GM12878 (cell line): ENCODE data around the gene PTX4. TPM values are rescaled to one million over a fixed set of nuclear protein-coding genes. Genes with fewer than 3 reads are reported as not detected.

Experiments
- ATAC-seq: fragments of 200-7000 bp; cut with Tn5 transposase; 3 replicates; pipeline ENCODE4 v1.9.1; 2020; ENCODE audit warnings: mild to moderate bottlenecking, moderate library complexity
- BruUV-seq: library from RNA; stranded (reverse); fragments of 400-500 nt; replicated peaks from 2 replicates; lab custom pipeline; 2021; lab: Mats Ljungman, UMichigan
- CTCF ChIA-PET: fragments of 300-600 bp; sonication (Branson Sonifier 250); formaldehyde crosslinking; extraction: SDS; loops from one replicate; lab custom pipeline; 2021; ENCODE audit warnings: inconsistent platforms; lab: Yijun Ruan, JAX
- POLR2A ChIA-PET: fragments of 350-600 bp; formaldehyde crosslinking; extraction: SDS; loops from one replicate; lab custom pipeline; 2021; ENCODE audit warnings: inconsistent platforms; lab: Charles Lee
- RAD21 ChIA-PET: fragments of 300-600 bp; sonication (Branson Sonifier 250); formaldehyde crosslinking; loops from one replicate; lab custom pipeline; 2023; ENCODE audit warnings: antibody characterized with exemption; ENCODE audit not compliant: unreplicated experiment; lab: Charles Lee
- SMC1A ChIA-PET: fragments of 300-600 bp; sonication (Branson Sonifier 250); formaldehyde crosslinking; loops from one replicate; lab custom pipeline; 2023; ENCODE audit not compliant: unreplicated experiment, uncharacterized antibody; lab: Charles Lee
- DNase-seq: peaks from one replicate; pipeline ENCODE4 v3.0.0-alpha.2; 2011; ENCODE audit warnings: low read depth, low spot score
- FAIRE-seq: peaks from 3 replicates; lab custom pipeline; 2011; peaks lifted over from hg19 to GRCh38; lab: Jason Lieb, UNC
- H2AFZ ChIP-seq: 2 replicates; pipeline ENCODE4 v1.6.0; 2011; ENCODE audit warnings: low read depth, low read length, control low read depth; ENCODE audit not compliant: control insufficient read depth
- H3K27ac ChIP-seq: 2 replicates; pipeline ENCODE4 v1.5.1; 2011; ENCODE audit warnings: control low read depth; ENCODE audit not compliant: control insufficient read depth, insufficient read depth
- H3K27me3 ChIP-seq, 2 experiments: replicated peaks in 1 of 2; 2 replicates each; pipeline versions ENCODE4 v1.6.0 to v1.6.1; 2011; ENCODE audit warnings: low read length in 1 of 2; ENCODE audit not compliant: control insufficient read depth in 2 of 2, insufficient read depth in 2 of 2
- H3K36me3 ChIP-seq, 2 experiments: 2 replicates each; pipeline ENCODE4 v1.5.1; 2011; ENCODE audit warnings: low read length in 1 of 2; ENCODE audit not compliant: control insufficient read depth in 2 of 2, insufficient read depth in 2 of 2
- H3K4me1 ChIP-seq: 2 replicates; pipeline ENCODE4 v1.6.1; 2011; ENCODE audit warnings: mild to moderate bottlenecking, low read length, moderate library complexity, mixed read lengths; ENCODE audit not compliant: control insufficient read depth, insufficient read depth
- H3K4me2 ChIP-seq: 2 replicates; pipeline ENCODE4 v1.6.0; 2011; ENCODE audit warnings: control low read depth; ENCODE audit not compliant: control insufficient read depth, insufficient read depth
- H3K4me3 ChIP-seq: fragments of 200-600 bp; sonication (generic); 2 replicates; pipeline ENCODE4 v1.5.1; 2016
- H3K79me2 ChIP-seq: 2 replicates; pipeline ENCODE4 v1.6.0; 2011; ENCODE audit warnings: low read length; ENCODE audit not compliant: control insufficient read depth, insufficient read depth
- H3K9ac ChIP-seq: 2 replicates; pipeline ENCODE4 v1.8.0; 2011; ENCODE audit warnings: low read length, control low read depth, mixed read lengths; ENCODE audit not compliant: control insufficient read depth, insufficient read depth
- H3K9me3 ChIP-seq: replicated peaks from 3 replicates; pipeline ENCODE4 v1.5.1; 2011; ENCODE audit warnings: mild to moderate bottlenecking, low read length; ENCODE audit not compliant: control insufficient read depth, insufficient read depth
- H4K20me1 ChIP-seq: 2 replicates; pipeline ENCODE4 v1.6.0; 2011; ENCODE audit not compliant: control insufficient read depth, insufficient read depth
- ETV6 ChIP-seq, 2 experiments: fragments of 450-650 bp in 1 of 2; IDR thresholded peaks in 1 of 2; conservative IDR thresholded peaks in 1 of 2; 2 replicates each; pipeline ENCODE4 v1.6.1; 2014; ENCODE audit warnings: antibody characterized with exemption in 1 of 2, borderline replicate concordance in 1 of 2, low read depth in 1 of 2, mild to moderate bottlenecking in 1 of 2, moderate library complexity in 1 of 2
- GATAD2B ChIP-seq: fragments of 450-650 bp; conservative IDR thresholded peaks from 2 replicates; pipeline ENCODE4 v1.6.1; 2017; ENCODE audit warnings: low read depth, mild to moderate bottlenecking, moderate library complexity
- PKNOX1 ChIP-seq: fragments of 450-650 bp; IDR thresholded peaks from 2 replicates; pipeline ENCODE4 v1.6.1; 2016; ENCODE audit warnings: mild to moderate bottlenecking
- POLR2AphosphoS5 ChIP-seq: IDR thresholded peaks from 2 replicates; pipeline ENCODE4 v1.6.1; 2011; ENCODE audit warnings: mild to moderate bottlenecking, low read length, inconsistent platforms
- ZBTB4 ChIP-seq: fragments of 450-650 bp; formaldehyde crosslinking; IDR thresholded peaks from 2 replicates; pipeline ENCODE4 v1.4.0; 2022; ENCODE audit warnings: mild to moderate bottlenecking, moderate library complexity
- ZNF384 ChIP-seq: IDR thresholded peaks from 2 replicates; pipeline ENCODE4 v1.6.1; 2012; ENCODE audit warnings: low read depth, mild to moderate bottlenecking, low read length, improper control_type of control experiment, borderline replicate concordance
- ZNF622 ChIP-seq: fragments of 450-650 bp; IDR thresholded peaks from 2 replicates; pipeline ENCODE4 v1.6.1; 2017; ENCODE audit warnings: mild to moderate bottlenecking, inconsistent platforms
- WGBS: methylation state at CpG from one replicate; pipeline ENCODE4 v1.1.6; 2016; ENCODE audit warnings: low lambda C conversion rate; ENCODE audit not compliant: insufficient replicate concordance, insufficient coverage; ENCODE audit errors: missing lambda C conversion rate; 5-methylcytosine and 5-hydroxymethylcytosine counted together
- in situ Hi-C: fragments of 300-500 bp; cut with MboI; formaldehyde crosslinking; loops from 9 replicates; pipeline ENCODE4 v1.14.3; 2018; ENCODE audit warnings: mixed read lengths
- intact Hi-C: fragments of 100-400 bp; cut with micrococcal nuclease; formaldehyde crosslinking; loops from one replicate; pipeline ENCODE4 v1.14.2; 2022; ENCODE audit not compliant: unreplicated experiment
- polyA plus RNA-seq, 11 experiments: library from polyadenylated mRNA; depleted of rRNA in 4 of 11; unstranded in 6 of 11; stranded (reverse) in 5 of 11; fragments of >200 nt; fragmentation: Nextera tagmentation in 4 of 11; fragmentation: Illumina TruSeq in 1 of 11; extraction: Ambion mirVana in 4 of 11; extraction: Trizol in 1 of 11; gene quantifications; 1 replicate in 1 of 11; 2 replicates in 10 of 11; pipeline versions ENCODE4 v1.2.1 to v1.2.3, GENCODE V29; 2011 to 2016; ENCODE audit warnings: inconsistent platforms in 2 of 11, missing spikeins in 2 of 11, low read depth in 1 of 11
- total RNA-seq, 4 experiments: library from RNA; depleted of rRNA in 3 of 4; stranded (reverse); fragments of >200 nt in 3 of 4; fragmentation: Illumina TruSeq in 1 of 4; extraction: Trizol in 1 of 4; gene quantifications; 2 replicates each; pipeline versions ENCODE4 v1.2.1 to v1.2.3, GENCODE V29; 2013 to 2021

The PTX4 gene
- total and polyA plus RNA-seq, 10 of the 15 experiments (the other 5 are each of a cell fraction or from before 2014, with no cell fraction given) = not detected

GRCh38 chr16:1495889-1496262 lies 7.1 kb upstream of the PTX4 start (continued):
- TF ChIP-seq ZBTB4 (no peak), ETV6 (conservative IDR thresholded peaks at IDR 0.05 in 1 of 2, IDR thresholded peaks at IDR 0.05 in 1 of 2; ENCODE audit: borderline replicate concordance in 1 of 2, low read depth in 1 of 2) (no peak), PKNOX1 (no peak), ZNF622 (no peak), ZNF384 (no peak)

GRCh38 chr16:1495211-1495888 lies 6.6 kb upstream of the PTX4 start:
- Histone ChIP-seq H4K20me1 (no peaks in the 10 kb centered on the region), H3K79me2 (peaks cover 17% of the 10 kb centered on the region), H3K9me3 (no peaks in the 10 kb centered on the region), H3K27ac (no peak overlapping the region), H3K36me3 (peaks cover 3 to 7% of the 10 kb centered on the region in 2 experiments; a peak in 3 of 4 replicates), H3K27me3 (no peaks in the 10 kb centered on the region), H3K4me3 (no peak overlapping the region), H3K4me1 (peaks cover 6% of the 10 kb centered on the region), H3K4me2 (no peak overlapping the region), H2AFZ (no peak overlapping the region), H3K9ac (no peak overlapping the region)
- WGBS = 94% methylated on average over 33 of the region's 39 CpGs
- intact Hi-C loops = no loop called here
- ChIA-PET RAD21 (no interaction called here), POLR2A (no interaction called here), SMC1A (no interaction called here), CTCF (interaction anchor here (1.1 kb wide), 1 partner anchor 67 kb away, joined by 3 read pairs; no protein-coding TSS in a partner anchor)
- no peak for DNase-seq
- ATAC-seq = no peak
- FAIRE-seq = no peak
- BruUV-seq = no TSS peak
- in situ Hi-C loops = no loop called here
- TF ChIP-seq POLR2AphosphoS5 (0 out of 2 replicates have a peak, but pooled peaks have one; percentile 27), GATAD2B (no peak)
